Measurements from ENCODE around the gene TIMM8A.

Gene TIMM8A

DNA sequence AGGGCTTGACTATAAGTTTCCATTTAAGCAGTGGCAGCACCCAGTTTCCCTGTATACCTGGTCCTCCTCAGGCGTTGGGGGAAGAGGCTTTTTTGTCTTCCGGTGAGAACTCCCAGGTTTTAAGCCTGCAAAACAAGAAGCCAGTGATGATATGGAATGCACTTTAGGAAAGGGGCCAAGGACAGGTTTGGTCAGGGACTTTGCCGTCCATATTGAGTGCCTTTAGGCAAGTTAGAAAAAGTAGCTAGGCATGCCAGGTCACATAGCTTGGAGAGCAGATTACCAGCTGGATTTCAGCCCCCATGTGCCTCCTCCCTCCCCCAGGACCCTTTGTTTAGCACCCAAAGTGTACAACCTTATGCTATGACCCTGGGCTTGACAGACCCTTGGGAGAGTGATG is 13.6 kb upstream of the TIMM8A start:
- H3K9me3 ChIP-seq (ENCODE audit: insufficient read depth, low read depth, low read length), result no peaks in the 10 kb centered on the region

DNA sequence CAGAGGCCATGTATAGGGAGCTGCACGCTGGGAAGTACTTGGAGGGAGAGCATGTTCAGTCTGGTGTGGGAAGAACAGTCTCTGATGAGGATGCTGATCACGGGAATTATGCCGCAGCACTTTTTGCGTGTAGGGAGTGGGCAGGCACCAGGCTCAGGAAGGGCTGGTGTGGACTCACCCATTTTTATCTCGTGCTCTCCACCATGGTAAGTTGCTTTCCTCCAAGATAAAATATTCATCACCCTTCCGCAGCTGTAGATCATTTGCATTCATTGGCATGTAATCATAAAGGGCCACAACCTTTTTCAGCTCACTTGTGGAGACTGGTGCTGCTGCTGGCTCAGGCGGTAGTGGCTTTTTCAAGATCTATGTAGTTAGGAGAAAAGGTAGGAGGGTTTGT is 11.8 kb upstream of the TIMM8A start:
- TF ChIP-seq EZH2phosphoT487 (IDR thresholded peaks at IDR 0.05; ENCODE audit: borderline replicate concordance), result no peak
- TF ChIP-seq CTCF (conservative IDR thresholded peaks at IDR 0.05; ENCODE audit: low read length), result no peak
- Histone ChIP-seq H3K4me2 (ENCODE audit: low read depth, low read length, poor library complexity, severe bottlenecking) (no peak overlapping the region), H3K4me1 (ENCODE audit: insufficient read depth, low read length, poor library complexity, severe bottlenecking) (no peaks in the 10 kb centered on the region), H3K27me3 (ENCODE audit: insufficient read depth, low read length, poor library complexity, severe bottlenecking) (no peaks in the 10 kb centered on the region), H4K20me1 (ENCODE audit: insufficient read depth, low read length, poor library complexity, severe bottlenecking) (no peaks in the 10 kb centered on the region), H3K9me2 (replicated peaks; ENCODE audit: low read depth, low read length) (no peaks in the 10 kb centered on the region), H3K4me3 (ENCODE audit: low read length, poor library complexity, severe bottlenecking) (no peak overlapping the region), H3K36me3 (ENCODE audit: insufficient read depth, low read length) (no peaks in the 10 kb centered on the region), H3K9me3 (ENCODE audit: insufficient read depth, low read depth, low read length) (no peaks in the 10 kb centered on the region), H2AFZ (ENCODE audit: low read length) (no peak overlapping the region), H3F3A (ENCODE audit: low read depth) (no peaks in the 10 kb centered on the region), H3K9ac (ENCODE audit: low read depth, low read length, poor library complexity, severe bottlenecking) (no peak overlapping the region), H3K79me2 (ENCODE audit: insufficient read depth, low read length) (no peaks in the 10 kb centered on the region)

More for the DNA sequence above, 13.6 kb upstream of the TIMM8A start:
- TF ChIP-seq EZH2phosphoT487 (IDR thresholded peaks at IDR 0.05; ENCODE audit: borderline replicate concordance) (no peak), CTCF (conservative IDR thresholded peaks at IDR 0.05; ENCODE audit: low read length) (no peak)
- Histone ChIP-seq H3K4me1 (ENCODE audit: insufficient read depth, low read length, poor library complexity, severe bottlenecking) (no peaks in the 10 kb centered on the region), H3F3A (ENCODE audit: low read depth) (no peaks in the 10 kb centered on the region), H3K4me2 (ENCODE audit: low read depth, low read length, poor library complexity, severe bottlenecking) (no peak overlapping the region), H3K27me3 (ENCODE audit: insufficient read depth, low read length, poor library complexity, severe bottlenecking) (no peaks in the 10 kb centered on the region), H3K9me2 (replicated peaks; ENCODE audit: low read depth, low read length) (no peaks in the 10 kb centered on the region), H3K4me3 (ENCODE audit: low read length, poor library complexity, severe bottlenecking) (no peak overlapping the region), H2AFZ (ENCODE audit: low read length) (0 out of 2 replicates have a peak overlapping the region, but pooled peaks have one; percentile 19), H3K9ac (ENCODE audit: low read depth, low read length, poor library complexity, severe bottlenecking) (no peak overlapping the region), H3K36me3 (ENCODE audit: insufficient read depth, low read length) (no peaks in the 10 kb centered on the region), H4K20me1 (ENCODE audit: insufficient read depth, low read length, poor library complexity, severe bottlenecking) (no peaks in the 10 kb centered on the region), H3K79me2 (ENCODE audit: insufficient read depth, low read length) (no peaks in the 10 kb centered on the region)

DNA sequence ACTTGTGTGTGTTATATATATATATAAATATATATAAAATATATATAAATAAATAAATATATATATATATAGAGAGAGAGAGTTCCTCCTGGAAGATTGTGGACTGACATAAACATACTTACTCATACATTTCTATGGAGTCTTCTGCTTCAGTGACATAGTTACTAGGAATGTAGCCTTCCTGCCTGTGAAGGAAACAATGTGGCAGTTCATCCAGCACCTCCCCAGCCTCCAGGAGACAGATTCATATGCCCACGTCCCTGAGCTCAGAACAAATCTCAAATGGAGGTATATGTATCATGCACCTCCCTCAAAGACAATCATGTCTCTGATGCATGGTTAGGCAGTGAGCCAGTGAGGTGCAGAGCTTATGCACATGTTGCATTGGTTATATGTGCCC is 11.4 kb upstream of the TIMM8A start:
- no peak overlapping the region for H3K4me2 ChIP-seq (ENCODE audit: low read depth, low read length, poor library complexity, severe bottlenecking)
- no peaks in the 10 kb centered on the region for H3K4me1 ChIP-seq (ENCODE audit: insufficient read depth, low read length, poor library complexity, severe bottlenecking)
- TF ChIP-seq EZH2phosphoT487 (IDR thresholded peaks at IDR 0.05; ENCODE audit: borderline replicate concordance), result no peak
- TF ChIP-seq CTCF (conservative IDR thresholded peaks at IDR 0.05; ENCODE audit: low read length), result no peak
- H2AFZ ChIP-seq (ENCODE audit: low read length), result no peak overlapping the region
- no peaks in the 10 kb centered on the region for H3F3A ChIP-seq (ENCODE audit: low read depth)
- H4K20me1 ChIP-seq (ENCODE audit: insufficient read depth, low read length, poor library complexity, severe bottlenecking), result no peaks in the 10 kb centered on the region
- H3K9me3 ChIP-seq (ENCODE audit: insufficient read depth, low read depth, low read length), result no peaks in the 10 kb centered on the region
- H3K27me3 ChIP-seq (ENCODE audit: insufficient read depth, low read length, poor library complexity, severe bottlenecking), result no peaks in the 10 kb centered on the region
- H3K9me2 ChIP-seq (replicated peaks; ENCODE audit: low read depth, low read length), result no peaks in the 10 kb centered on the region
- H3K79me2 ChIP-seq (ENCODE audit: insufficient read depth, low read length), result no peaks in the 10 kb centered on the region
- no peak overlapping the region for H3K4me3 ChIP-seq (ENCODE audit: low read length, poor library complexity, severe bottlenecking)
- H3K9ac ChIP-seq (ENCODE audit: low read depth, low read length, poor library complexity, severe bottlenecking), result no peak overlapping the region
- no peaks in the 10 kb centered on the region for H3K36me3 ChIP-seq (ENCODE audit: insufficient read depth, low read length)
